Bladder microvascular endothelial cell (primary cell): ENCODE data around the gene FAM20B. TPM values are rescaled to one million over a fixed set of nuclear protein-coding genes. Genes with fewer than 3 reads are reported as not detected.

Experiments used
- total RNA-seq: library from RNA; depleted of rRNA; stranded (reverse); fragments of >200 nt; gene quantifications from 2 replicates; pipeline ENCODE4 v1.2.3, GENCODE V29; 2014

FAM20B gene, protein sequence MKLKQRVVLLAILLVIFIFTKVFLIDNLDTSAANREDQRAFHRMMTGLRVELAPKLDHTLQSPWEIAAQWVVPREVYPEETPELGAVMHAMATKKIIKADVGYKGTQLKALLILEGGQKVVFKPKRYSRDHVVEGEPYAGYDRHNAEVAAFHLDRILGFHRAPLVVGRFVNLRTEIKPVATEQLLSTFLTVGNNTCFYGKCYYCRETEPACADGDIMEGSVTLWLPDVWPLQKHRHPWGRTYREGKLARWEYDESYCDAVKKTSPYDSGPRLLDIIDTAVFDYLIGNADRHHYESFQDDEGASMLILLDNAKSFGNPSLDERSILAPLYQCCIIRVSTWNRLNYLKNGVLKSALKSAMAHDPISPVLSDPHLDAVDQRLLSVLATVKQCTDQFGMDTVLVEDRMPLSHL
- 17.8 and 35.5 TPM in 2 replicates for total RNA-seq

DNA sequence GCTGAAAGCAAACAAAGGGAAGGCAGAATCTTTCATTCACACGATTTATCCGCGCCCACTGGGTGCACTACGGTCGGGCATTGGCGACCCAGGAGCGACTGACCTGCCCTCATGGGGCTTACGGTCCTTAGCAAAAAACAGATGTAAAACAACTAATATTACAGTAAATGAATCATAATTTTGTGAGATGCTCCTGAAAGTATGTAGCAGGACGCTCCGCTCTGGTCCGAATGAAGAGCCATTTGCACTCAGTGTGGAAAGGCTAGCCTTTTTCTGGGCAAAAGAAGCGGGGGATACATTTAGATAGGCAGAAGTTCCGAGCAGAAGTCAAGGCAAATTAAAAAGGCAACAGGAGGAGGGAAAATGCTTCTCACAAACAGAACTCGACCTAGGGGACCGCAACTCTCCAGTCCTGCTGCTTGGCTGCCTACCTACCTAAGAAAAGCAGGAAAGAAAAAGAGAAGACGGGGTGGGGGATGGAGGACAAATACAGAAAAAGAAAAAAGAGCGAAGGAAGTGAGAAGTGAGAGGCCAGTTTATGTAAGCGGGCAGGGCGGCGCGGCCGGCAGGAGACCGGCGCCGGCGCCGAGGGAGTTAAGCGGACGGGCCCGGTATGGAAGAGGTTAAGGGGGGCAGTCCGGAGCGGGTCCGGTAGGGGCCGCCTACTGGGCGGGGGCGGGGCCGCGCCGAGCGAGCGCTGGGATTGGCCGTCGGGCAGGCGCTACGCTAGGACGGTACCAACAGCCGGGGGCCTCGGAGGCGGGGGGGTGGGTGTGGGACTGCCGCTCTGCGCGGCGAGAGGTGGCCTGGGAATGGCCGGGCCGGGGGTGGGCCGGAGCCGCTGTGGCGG is at the start of gene FAM20B:
Gene FAM20B (plus strand): TSS at position 770 of the 850 bp plus-strand sequence. CDS start 17,954 bp downstream, outside the sequence.

DNA sequence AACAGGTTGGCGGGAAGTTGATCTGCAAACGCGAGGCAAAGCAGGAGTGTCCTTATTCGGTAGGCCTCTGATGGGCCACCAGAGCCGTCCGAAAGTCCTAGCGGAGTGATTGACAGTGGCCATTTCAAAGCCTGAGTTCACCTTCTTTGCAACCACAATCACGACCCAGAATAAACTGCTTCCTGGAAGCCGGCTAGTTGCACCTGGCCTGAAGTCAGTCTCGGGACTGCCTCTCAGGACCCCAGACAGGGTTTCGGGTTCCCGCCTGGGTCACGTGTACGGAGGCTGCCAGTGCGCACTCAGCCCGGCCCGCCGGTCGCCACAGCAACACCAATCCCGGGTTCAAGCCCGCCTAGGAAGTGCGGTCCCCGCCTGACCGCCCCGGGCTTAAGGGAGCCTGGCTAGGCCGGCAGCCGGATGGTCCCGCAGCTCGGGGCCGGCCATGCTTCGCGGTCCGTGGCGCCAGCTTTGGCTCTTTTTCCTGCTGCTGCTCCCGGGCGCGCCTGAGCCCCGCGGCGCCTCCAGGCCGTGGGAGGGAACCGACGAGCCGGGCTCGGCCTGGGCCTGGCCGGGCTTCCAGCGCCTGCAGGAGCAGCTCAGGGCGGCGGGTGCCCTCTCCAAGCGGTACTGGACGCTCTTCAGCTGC is 56.1 kb downstream of the FAM20B start, which contains the start of gene TOR3A:
Gene TOR3A (plus strand): TSS at position 384 of the 646 bp plus-strand sequence. CDS start 59 bp downstream, at position 443.

Other genes with a start within 250 kb of the FAM20B start
- gene ANGPTL1, start 154.8 kb upstream of the FAM20B start, total RNA-seq, result under 0.01 TPM in 1 of 2 replicates, not detected in the other
- gene TOR3A, start 56.2 kb downstream of the FAM20B start, total RNA-seq, result 27.8 and 28.4 TPM in 2 replicates
- 46.6 and 142 TPM in 2 replicates for gene ABL2, start 203.8 kb downstream of the FAM20B start, total RNA-seq